ENCODE results near the gene NUMBL.
A peak's percentile ranks its signal among the peaks of the same experiment; 100 is the strongest.

DNA sequence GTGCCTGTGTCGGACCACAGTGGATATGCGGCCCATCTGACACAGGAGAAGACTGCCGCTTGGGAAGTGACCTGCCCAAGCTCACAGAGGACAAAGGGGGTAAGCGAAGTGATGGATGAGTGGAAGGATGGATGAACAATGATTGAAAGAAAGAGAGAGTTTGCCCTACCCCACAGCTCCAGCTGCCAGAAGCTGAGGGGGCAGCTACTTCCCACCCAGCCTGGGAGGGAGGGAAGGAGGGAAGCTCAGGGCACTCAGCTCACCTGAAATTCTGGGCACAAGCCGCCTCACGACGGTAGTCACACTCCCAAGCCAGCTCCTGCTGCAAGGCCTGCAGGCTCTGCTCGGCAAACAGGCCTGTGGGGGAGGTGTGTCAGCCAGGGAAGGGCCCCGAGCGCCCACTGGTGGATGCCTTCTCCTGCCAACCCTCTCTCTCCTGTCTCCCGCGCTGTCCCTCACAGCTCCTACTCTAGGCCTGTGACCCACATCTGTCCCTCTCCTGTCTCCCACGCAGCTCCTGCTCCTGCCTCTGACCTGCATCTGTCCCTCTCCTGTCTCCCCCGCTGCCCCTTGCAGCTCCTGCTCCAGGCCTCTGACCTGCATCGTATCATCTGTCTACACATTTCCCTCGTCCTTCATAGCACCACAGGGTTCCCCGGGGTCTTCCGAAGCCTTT, 12.0 kb upstream of the NUMBL start:
- TF ChIP-seq CTCF (conservative IDR thresholded peaks at IDR 0.05): peak; percentile 48; the same call in 1 of the 2 replicates
- no peak for TF ChIP-seq EZH2 (IDR thresholded peaks at IDR 0.05; ENCODE audit: low read depth)

Measured in PC-9 (cell line).